ENCODE data around the gene HTATIP2.
A peak's percentile ranks its signal among the peaks of the same experiment; 100 is the strongest.

The HTATIP2 gene

GRCh38 chr11:20353829-20354434 is 9.6 kb upstream of the HTATIP2 start:
- Histone ChIP-seq H3K4me2 (ENCODE audit: low read depth, low read length) (no peak overlapping the region), H3K9ac (ENCODE audit: low read length) (no peak overlapping the region), H3F3A (ENCODE audit: insufficient read depth, low read length) (no peaks in the 10 kb centered on the region), H3K9me3 (replicated peaks; ENCODE audit: insufficient read depth, low read length) (no peaks in the 10 kb centered on the region), H3K79me2 (ENCODE audit: low read length) (no peaks in the 10 kb centered on the region), H3K4me3 (ENCODE audit: low read length) (no peak overlapping the region), H3K27ac (ENCODE audit: low read length) (no peak overlapping the region), H4K20me1 (ENCODE audit: insufficient read depth, low read length) (no peaks in the 10 kb centered on the region), H3K27me3 (replicated peaks; ENCODE audit: insufficient read depth, low read length) (no peaks in the 10 kb centered on the region), H2AFZ (ENCODE audit: low read length) (no peak overlapping the region), H3K4me1 (ENCODE audit: low read length) (no peaks in the 10 kb centered on the region), H3K36me3 (replicated peaks; ENCODE audit: insufficient read depth, low read length) (no peaks in the 10 kb centered on the region), H3K9me2 (replicated peaks; ENCODE audit: insufficient read depth, low read length) (no peaks in the 10 kb centered on the region)
- DNase-seq, result peak; percentile 40
- peak; percentile 88 for TF ChIP-seq CTCF (IDR thresholded peaks at IDR 0.05; ENCODE audit: low read length)
- no peak for TF ChIP-seq EZH2 (optimal IDR thresholded peaks at IDR 0.05; ENCODE audit: low read depth, low read length)

GRCh38 chr11:20355221-20356219 is 8.0 kb upstream of the HTATIP2 start:
- H3K4me1 ChIP-seq (ENCODE audit: low read length), result no peaks in the 10 kb centered on the region
- H3F3A ChIP-seq (ENCODE audit: insufficient read depth, low read length), result no peaks in the 10 kb centered on the region
- H3K9ac ChIP-seq (ENCODE audit: low read length), result no peak overlapping the region
- H3K27ac ChIP-seq (ENCODE audit: low read length), result no peak overlapping the region
- no peaks in the 10 kb centered on the region for H3K9me2 ChIP-seq (replicated peaks; ENCODE audit: insufficient read depth, low read length)
- no peak overlapping the region for H3K4me2 ChIP-seq (ENCODE audit: low read depth, low read length)
- no peaks in the 10 kb centered on the region for H4K20me1 ChIP-seq (ENCODE audit: insufficient read depth, low read length)
- no peak overlapping the region for H2AFZ ChIP-seq (ENCODE audit: low read length)
- no peaks in the 10 kb centered on the region for H3K79me2 ChIP-seq (ENCODE audit: low read length)
- DNase-seq, result peak; percentile 55
- H3K9me3 ChIP-seq (replicated peaks; ENCODE audit: insufficient read depth, low read length), result no peaks in the 10 kb centered on the region
- no peak overlapping the region for H3K4me3 ChIP-seq (ENCODE audit: low read length)
- TF ChIP-seq CTCF (IDR thresholded peaks at IDR 0.05; ENCODE audit: low read length) (peak; percentile 66), EZH2phosphoT487 (IDR thresholded peaks at IDR 0.05; ENCODE audit: low read length) (no peak), EZH2 (optimal IDR thresholded peaks at IDR 0.05; ENCODE audit: low read depth, low read length) (no peak)
- H3K36me3 ChIP-seq (replicated peaks; ENCODE audit: insufficient read depth, low read length), result no peaks in the 10 kb centered on the region
- H3K27me3 ChIP-seq (replicated peaks; ENCODE audit: insufficient read depth, low read length), result no peaks in the 10 kb centered on the region

DNA sequence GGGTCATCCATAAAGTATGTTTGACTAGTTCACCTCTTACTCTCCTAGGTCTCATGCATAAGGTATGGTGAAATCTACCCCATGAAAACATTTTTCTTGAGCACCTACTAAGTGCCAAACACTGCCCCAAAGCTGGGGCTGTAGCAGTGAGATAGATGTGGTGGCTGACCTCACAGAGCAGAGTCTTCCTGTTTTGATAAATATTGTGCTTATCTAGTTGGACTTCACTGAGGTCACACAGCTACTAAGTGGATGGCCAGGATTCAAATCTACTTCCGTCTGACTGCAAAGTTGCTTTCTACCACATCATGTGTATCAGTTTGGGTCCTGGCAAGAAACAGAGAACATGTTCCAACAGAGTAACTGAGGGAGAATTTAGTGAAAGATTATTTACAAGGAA is 6.4 kb upstream of the HTATIP2 start:
- no peaks in the 10 kb centered on the region for H3K9me3 ChIP-seq (replicated peaks; ENCODE audit: insufficient read depth, low read length)
- H3K4me1 ChIP-seq (ENCODE audit: low read length), result no peaks in the 10 kb centered on the region
- TF ChIP-seq EZH2 (optimal IDR thresholded peaks at IDR 0.05; ENCODE audit: low read depth, low read length) (no peak), CTCF (IDR thresholded peaks at IDR 0.05; ENCODE audit: low read length) (no peak), EZH2phosphoT487 (IDR thresholded peaks at IDR 0.05; ENCODE audit: low read length) (no peak)
- H3K4me3 ChIP-seq (ENCODE audit: low read length), result no peak overlapping the region
- H3K4me2 ChIP-seq (ENCODE audit: low read depth, low read length), result no peak overlapping the region
- H3K9ac ChIP-seq (ENCODE audit: low read length), result no peak overlapping the region
- H3F3A ChIP-seq (ENCODE audit: insufficient read depth, low read length), result no peaks in the 10 kb centered on the region
- H3K79me2 ChIP-seq (ENCODE audit: low read length), result no peaks in the 10 kb centered on the region
- no peak overlapping the region for H3K27ac ChIP-seq (ENCODE audit: low read length)
- no peaks in the 10 kb centered on the region for H3K27me3 ChIP-seq (replicated peaks; ENCODE audit: insufficient read depth, low read length)
- DNase-seq, result no peak
- no peak overlapping the region for H2AFZ ChIP-seq (ENCODE audit: low read length)
- H3K36me3 ChIP-seq (replicated peaks; ENCODE audit: insufficient read depth, low read length), result no peaks in the 10 kb centered on the region
- H4K20me1 ChIP-seq (ENCODE audit: insufficient read depth, low read length), result no peaks in the 10 kb centered on the region
- H3K9me2 ChIP-seq (replicated peaks; ENCODE audit: insufficient read depth, low read length), result no peaks in the 10 kb centered on the region

Measured in MM.1S (cell line).